ENCODE data around the gene ART5.

DNA sequence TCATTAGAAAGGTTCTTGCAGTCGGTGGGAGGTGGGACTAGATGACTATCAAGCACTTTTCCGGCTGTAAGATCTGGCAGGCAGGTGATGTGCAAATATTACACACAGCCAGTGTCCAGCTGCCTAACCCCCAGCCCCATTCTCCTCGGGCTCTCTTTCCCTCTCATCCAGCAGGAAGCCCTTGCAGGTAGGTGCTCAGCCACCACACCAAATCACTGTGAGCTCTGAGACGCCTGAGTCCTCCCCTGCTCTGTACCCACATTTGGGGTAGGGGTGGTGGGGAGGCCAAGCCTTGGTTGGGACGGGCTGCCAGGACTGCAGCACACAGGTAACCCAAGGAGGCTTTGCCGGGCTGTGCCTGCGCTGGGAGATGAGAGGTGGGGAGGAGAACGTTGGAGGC, 601 bp downstream of the ART5 start:
- TF ChIP-seq, protein P1, sequence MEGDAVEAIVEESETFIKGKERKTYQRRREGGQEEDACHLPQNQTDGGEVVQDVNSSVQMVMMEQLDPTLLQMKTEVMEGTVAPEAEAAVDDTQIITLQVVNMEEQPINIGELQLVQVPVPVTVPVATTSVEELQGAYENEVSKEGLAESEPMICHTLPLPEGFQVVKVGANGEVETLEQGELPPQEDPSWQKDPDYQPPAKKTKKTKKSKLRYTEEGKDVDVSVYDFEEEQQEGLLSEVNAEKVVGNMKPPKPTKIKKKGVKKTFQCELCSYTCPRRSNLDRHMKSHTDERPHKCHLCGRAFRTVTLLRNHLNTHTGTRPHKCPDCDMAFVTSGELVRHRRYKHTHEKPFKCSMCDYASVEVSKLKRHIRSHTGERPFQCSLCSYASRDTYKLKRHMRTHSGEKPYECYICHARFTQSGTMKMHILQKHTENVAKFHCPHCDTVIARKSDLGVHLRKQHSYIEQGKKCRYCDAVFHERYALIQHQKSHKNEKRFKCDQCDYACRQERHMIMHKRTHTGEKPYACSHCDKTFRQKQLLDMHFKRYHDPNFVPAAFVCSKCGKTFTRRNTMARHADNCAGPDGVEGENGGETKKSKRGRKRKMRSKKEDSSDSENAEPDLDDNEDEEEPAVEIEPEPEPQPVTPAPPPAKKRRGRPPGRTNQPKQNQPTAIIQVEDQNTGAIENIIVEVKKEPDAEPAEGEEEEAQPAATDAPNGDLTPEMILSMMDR (conservative IDR thresholded peaks at IDR 0.05): no peak
- no peak for TF ChIP-seq EZH2 (IDR thresholded peaks at IDR 0.05; ENCODE audit: low read depth)

Data from PC-9 (cell line).